ENCODE results near the gene GALNTL6. TPM values are rescaled to one million over a fixed set of nuclear protein-coding genes. Genes with fewer than 3 reads are reported as not detected.

The GALNTL6 gene
- polyA plus RNA-seq, 1 donor from 2014 or later: 14.9 TPM

GRCh38 chr4:172207886-172208285 is 394.7 kb downstream of the GALNTL6 start:
- Histone ChIP-seq H3K36me3 (ENCODE audit: insufficient read depth, low read length) (no peaks in the 10 kb centered on the region), H3F3A (ENCODE audit: insufficient read depth, low read length, poor library complexity, severe bottlenecking) (no peaks in the 10 kb centered on the region)
- TF ChIP-seq CTCF (IDR thresholded peaks at IDR 0.05; ENCODE audit: poor library complexity, severe bottlenecking): no peak
- no peak for TF ChIP-seq POLR2AphosphoS5 (IDR thresholded peaks at IDR 0.05)
- TF ChIP-seq, protein P1, sequence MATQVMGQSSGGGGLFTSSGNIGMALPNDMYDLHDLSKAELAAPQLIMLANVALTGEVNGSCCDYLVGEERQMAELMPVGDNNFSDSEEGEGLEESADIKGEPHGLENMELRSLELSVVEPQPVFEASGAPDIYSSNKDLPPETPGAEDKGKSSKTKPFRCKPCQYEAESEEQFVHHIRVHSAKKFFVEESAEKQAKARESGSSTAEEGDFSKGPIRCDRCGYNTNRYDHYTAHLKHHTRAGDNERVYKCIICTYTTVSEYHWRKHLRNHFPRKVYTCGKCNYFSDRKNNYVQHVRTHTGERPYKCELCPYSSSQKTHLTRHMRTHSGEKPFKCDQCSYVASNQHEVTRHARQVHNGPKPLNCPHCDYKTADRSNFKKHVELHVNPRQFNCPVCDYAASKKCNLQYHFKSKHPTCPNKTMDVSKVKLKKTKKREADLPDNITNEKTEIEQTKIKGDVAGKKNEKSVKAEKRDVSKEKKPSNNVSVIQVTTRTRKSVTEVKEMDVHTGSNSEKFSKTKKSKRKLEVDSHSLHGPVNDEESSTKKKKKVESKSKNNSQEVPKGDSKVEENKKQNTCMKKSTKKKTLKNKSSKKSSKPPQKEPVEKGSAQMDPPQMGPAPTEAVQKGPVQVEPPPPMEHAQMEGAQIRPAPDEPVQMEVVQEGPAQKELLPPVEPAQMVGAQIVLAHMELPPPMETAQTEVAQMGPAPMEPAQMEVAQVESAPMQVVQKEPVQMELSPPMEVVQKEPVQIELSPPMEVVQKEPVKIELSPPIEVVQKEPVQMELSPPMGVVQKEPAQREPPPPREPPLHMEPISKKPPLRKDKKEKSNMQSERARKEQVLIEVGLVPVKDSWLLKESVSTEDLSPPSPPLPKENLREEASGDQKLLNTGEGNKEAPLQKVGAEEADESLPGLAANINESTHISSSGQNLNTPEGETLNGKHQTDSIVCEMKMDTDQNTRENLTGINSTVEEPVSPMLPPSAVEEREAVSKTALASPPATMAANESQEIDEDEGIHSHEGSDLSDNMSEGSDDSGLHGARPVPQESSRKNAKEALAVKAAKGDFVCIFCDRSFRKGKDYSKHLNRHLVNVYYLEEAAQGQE (IDR thresholded peaks at IDR 0.05; ENCODE audit: borderline replicate concordance): no peak
- no peak for TF ChIP-seq RAD21 (conservative IDR thresholded peaks at IDR 0.05)
- TF ChIP-seq MXI1 (conservative IDR thresholded peaks at IDR 0.05; ENCODE audit: poor library complexity, severe bottlenecking): no peak
- no peak for TF ChIP-seq TAF1 (IDR thresholded peaks at IDR 0.05; ENCODE audit: low read depth)
- TF ChIP-seq EP300 (conservative IDR thresholded peaks at IDR 0.05; ENCODE audit: poor library complexity, severe bottlenecking): no peak
- TF ChIP-seq EZH2 (IDR thresholded peaks at IDR 0.05; ENCODE audit: borderline replicate concordance, insufficient read depth, low read length, poor library complexity, severe bottlenecking): no peak
- TF ChIP-seq SMC3 (conservative IDR thresholded peaks at IDR 0.05; ENCODE audit: poor library complexity): no peak

GRCh38 chr4:172220679-172221078 is 407.5 kb downstream of the GALNTL6 start:
- H3K4me2 ChIP-seq (ENCODE audit: low read length): no peak overlapping the region
- no peaks in the 10 kb centered on the region for H3K79me2 ChIP-seq (replicated peaks; ENCODE audit: insufficient read depth, low read length)
- H3K4me3 ChIP-seq (ENCODE audit: low read length): no peak overlapping the region
- no peak for TF ChIP-seq CTCF (IDR thresholded peaks at IDR 0.05; ENCODE audit: poor library complexity, severe bottlenecking)
- no peak for TF ChIP-seq RAD21 (conservative IDR thresholded peaks at IDR 0.05)
- H3F3A ChIP-seq (ENCODE audit: insufficient read depth, low read length, poor library complexity, severe bottlenecking): no peaks in the 10 kb centered on the region
- H3K27ac ChIP-seq (ENCODE audit: low read length): no peak overlapping the region
- no peaks in the 10 kb centered on the region for H3K27me3 ChIP-seq (ENCODE audit: insufficient read depth, low read depth, low read length)
- H3K9ac ChIP-seq (ENCODE audit: low read length): no peak overlapping the region
- no peak overlapping the region for H2AFZ ChIP-seq (ENCODE audit: low read depth, low read length)
- no peaks in the 10 kb centered on the region for H4K20me1 ChIP-seq (ENCODE audit: insufficient read depth)
- no peaks in the 10 kb centered on the region for H3K9me2 ChIP-seq (ENCODE audit: insufficient read depth, low read length)
- no peaks in the 10 kb centered on the region for H3K9me3 ChIP-seq (ENCODE audit: low read length)
- H3K36me3 ChIP-seq (ENCODE audit: insufficient read depth, low read length): no peaks in the 10 kb centered on the region

More at GRCh38 chr4:172207886-172208285, 394.7 kb downstream of the GALNTL6 start:
- H3K27ac ChIP-seq (ENCODE audit: low read length): no peak overlapping the region
- H3K27me3 ChIP-seq (ENCODE audit: insufficient read depth, low read depth, low read length): no peaks in the 10 kb centered on the region
- H3K4me3 ChIP-seq (ENCODE audit: low read length): no peak overlapping the region
- H3K4me2 ChIP-seq (ENCODE audit: low read length): no peak overlapping the region
- no peaks in the 10 kb centered on the region for H3K79me2 ChIP-seq (replicated peaks; ENCODE audit: insufficient read depth, low read length)
- H4K20me1 ChIP-seq (ENCODE audit: insufficient read depth): no peaks in the 10 kb centered on the region
- H3K9ac ChIP-seq (ENCODE audit: low read length): no peak overlapping the region
- no peaks in the 10 kb centered on the region for H3K9me3 ChIP-seq (ENCODE audit: low read length)
- H3K9me2 ChIP-seq (ENCODE audit: insufficient read depth, low read length): no peaks in the 10 kb centered on the region
- H2AFZ ChIP-seq (ENCODE audit: low read depth, low read length): no peak overlapping the region
